ENCODE data around the gene ZBTB2. TPM values are rescaled to one million over a fixed set of nuclear protein-coding genes. Genes with fewer than 3 reads are reported as not detected.

ZBTB2 gene
- total RNA-seq, 1 experiment from 2014 or later, result 20.3 TPM

- Histone ChIP-seq H3K9me3 (ENCODE audit: low read length) (no peaks in the 10 kb centered on the region), H2AFZ (ENCODE audit: low read length) (no peak overlapping the region), H3K9me2 (replicated peaks; ENCODE audit: low read length) (no peaks in the 10 kb centered on the region), H3K4me1 (ENCODE audit: insufficient read depth, low read length) (no peaks in the 10 kb centered on the region), H3K27ac (ENCODE audit: low read length) (no peak overlapping the region), H3K27me3 (ENCODE audit: low read length) (no peaks in the 10 kb centered on the region), H3K36me3 (ENCODE audit: low read depth, low read length) (peaks cover 20% of the 10 kb centered on the region; the same call in 1 of the 2 replicates), H3F3A (ENCODE audit: low read length, unreplicated experiment) (no peaks in the 10 kb centered on the region), H4K20me1 (ENCODE audit: low read length) (0 out of 2 replicates have a peak, but pooled peaks cover 4% of the 10 kb centered on the region), H3K79me2 (ENCODE audit: low read length) (no peaks in the 10 kb centered on the region; the same call in 1 of the 2 replicates), H3K9ac (ENCODE audit: low read length) (no peak overlapping the region), H3K4me3 (ENCODE audit: low read length) (no peak overlapping the region), H3K4me2 (ENCODE audit: low read length) (no peak overlapping the region)
- TF ChIP-seq EZH2 (IDR thresholded peaks at IDR 0.05; ENCODE audit: low read length, unreplicated experiment) (no peak), EZH2phosphoT487 (IDR thresholded peaks at IDR 0.05; ENCODE audit: borderline replicate concordance, low read length) (no peak), CTCF (conservative IDR thresholded peaks at IDR 0.05; ENCODE audit: low read depth, low read length) (no peak)
- no peak for DNase-seq
- ChIA-PET CTCF (no interaction called here), POLR2A (ENCODE audit: unreplicated experiment) (no interaction called here)
- no peak for ATAC-seq
- intact Hi-C loops (cut with micrococcal nuclease), result no loop called here
- BruUV-seq (replicated peaks), result no TSS peak
These were observed 40.1 kb downstream of the ZBTB2 start for GRCh38 chr6:151351146-151351700.

- intact Hi-C loops (cut with micrococcal nuclease), result no loop called here
- Histone ChIP-seq H3K9me2 (replicated peaks; ENCODE audit: low read length) (no peaks in the 10 kb centered on the region), H3K4me2 (ENCODE audit: low read length) (no peak overlapping the region), H3K27ac (ENCODE audit: low read length) (no peak overlapping the region), H3K9ac (ENCODE audit: low read length) (no peak overlapping the region), H2AFZ (ENCODE audit: low read length) (no peak overlapping the region), H3K79me2 (ENCODE audit: low read length) (no peaks in the 10 kb centered on the region; the same call in 1 of the 2 replicates), H3K4me3 (ENCODE audit: low read length) (no peak overlapping the region), H3F3A (ENCODE audit: low read length, unreplicated experiment) (no peaks in the 10 kb centered on the region), H3K36me3 (ENCODE audit: low read depth, low read length) (peaks cover 14% of the 10 kb centered on the region; the same call in 1 of the 2 replicates), H3K9me3 (ENCODE audit: low read length) (no peaks in the 10 kb centered on the region), H3K27me3 (ENCODE audit: low read length) (no peaks in the 10 kb centered on the region), H3K4me1 (ENCODE audit: insufficient read depth, low read length) (no peaks in the 10 kb centered on the region), H4K20me1 (ENCODE audit: low read length) (0 out of 2 replicates have a peak, but pooled peaks cover 5% of the 10 kb centered on the region)
- CTCF ChIA-PET, result no interaction called here
- BruUV-seq (replicated peaks), result no TSS peak
- POLR2A ChIA-PET (ENCODE audit: unreplicated experiment), result no interaction called here
- DNase-seq (no peak), ATAC-seq (no peak)
- TF ChIP-seq EZH2phosphoT487 (IDR thresholded peaks at IDR 0.05; ENCODE audit: borderline replicate concordance, low read length), result no peak
- no peak for TF ChIP-seq CTCF (conservative IDR thresholded peaks at IDR 0.05; ENCODE audit: low read depth, low read length)
- TF ChIP-seq EZH2 (IDR thresholded peaks at IDR 0.05; ENCODE audit: low read length, unreplicated experiment), result no peak
These were observed 40.8 kb downstream of the ZBTB2 start for GRCh38 chr6:151350442-151351145.
